GM19372 (cell line): Measurements from ENCODE around the gene SPDYE2B.
"Not testable (repeated sequence)": the region's sequence is repeated elsewhere in the genome, so short reads cannot be mapped to it uniquely, and the experiment has no call there.

Experiments used
- ATAC-seq: cut with Tn5 transposase; IDR thresholded peaks from one replicate; pipeline ENCODE4 v1.9.1; 2021; ENCODE audit warnings: mild to moderate bottlenecking, low read depth, moderate library complexity; ENCODE audit not compliant: unreplicated experiment

SPDYE2B gene

DNA sequence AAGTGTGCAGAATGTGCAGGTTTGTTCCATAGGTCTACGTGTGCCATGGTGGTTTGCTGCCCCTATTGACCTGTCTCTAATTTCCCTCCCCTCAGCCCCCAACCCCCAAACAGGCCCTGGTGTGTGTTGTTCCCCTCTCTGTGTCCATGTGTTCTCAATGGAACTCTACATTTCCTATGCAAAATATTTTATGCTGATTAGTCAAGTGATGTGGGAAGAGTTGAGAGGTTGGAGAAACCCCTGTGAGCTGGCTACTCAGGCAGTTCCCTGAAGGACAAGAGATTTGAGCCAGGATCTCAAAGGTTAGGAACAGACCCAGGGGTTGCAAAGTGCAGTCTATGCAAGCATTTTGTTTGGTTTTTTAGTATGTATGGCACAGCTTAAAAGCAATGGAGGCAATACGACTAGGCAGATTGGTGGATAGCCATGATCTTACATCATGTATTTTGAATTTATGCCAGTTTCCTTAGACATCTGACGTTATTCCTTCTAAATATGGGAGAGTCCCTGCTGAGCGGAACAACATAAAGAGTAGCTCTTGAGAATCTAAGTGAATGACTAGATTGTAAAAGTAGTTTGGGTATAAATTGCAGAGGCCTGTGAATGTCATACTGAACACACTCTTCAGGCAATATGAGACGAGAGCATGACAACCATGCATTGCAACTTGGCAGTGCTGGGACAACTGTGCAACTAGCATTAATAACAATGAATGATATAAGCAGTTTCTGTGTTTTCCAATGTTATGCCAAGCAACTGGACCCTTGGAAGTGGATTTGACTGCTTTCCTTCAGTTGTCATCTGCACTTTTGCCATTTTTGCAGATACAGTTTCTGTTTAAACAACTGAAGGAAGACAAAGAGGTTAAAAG is 47.8 kb downstream of the SPDYE2B start:
- ATAC-seq, result not testable (repeated sequence)

DNA sequence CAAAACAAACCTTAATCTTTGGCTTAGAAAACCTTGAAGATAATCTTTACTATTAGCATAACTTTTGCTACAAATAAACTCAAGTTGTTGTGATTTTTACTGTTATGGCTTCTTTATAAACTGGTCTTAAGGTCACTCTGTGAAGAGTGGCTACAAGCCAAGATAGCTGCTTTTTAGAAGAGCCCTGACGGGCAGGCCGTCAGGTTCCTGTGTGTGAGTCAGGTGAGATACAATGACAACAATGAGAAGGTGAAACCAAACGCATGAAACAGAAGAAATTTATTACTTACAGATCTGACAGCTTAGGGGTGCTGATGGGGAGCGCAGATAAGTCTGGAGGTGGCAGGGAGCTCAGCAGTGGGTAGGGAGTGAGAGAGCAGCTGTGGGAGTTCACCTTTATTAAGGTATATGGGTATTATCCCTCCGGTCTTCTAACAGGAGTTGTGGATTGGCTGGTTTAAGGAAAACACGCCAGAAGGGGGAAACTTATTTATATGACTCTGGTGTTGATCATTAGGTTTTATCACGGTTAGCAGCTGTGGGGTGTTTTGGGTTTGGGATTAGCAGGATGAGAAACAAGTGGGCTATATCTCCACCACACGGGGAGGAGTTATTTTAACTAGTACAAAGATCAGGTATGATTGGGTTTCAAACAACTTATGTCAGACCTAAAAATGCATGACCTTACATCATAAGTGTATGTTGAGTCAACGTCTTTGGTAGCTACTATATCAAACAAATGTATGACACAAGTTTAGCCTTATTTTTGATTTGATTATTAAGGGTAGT is 49.0 kb downstream of the SPDYE2B start:
- ATAC-seq, result not testable (repeated sequence)
